ENCODE results near the gene MAP3K5. TPM values are rescaled to one million over a fixed set of nuclear protein-coding genes. Genes with fewer than 3 reads are reported as not detected.
A peak's percentile ranks its signal among the peaks of the same experiment; 100 is the strongest.

MAP3K5 gene
- total and polyA plus RNA-seq, 9 of the 15 experiments (the other 6 are each of a cell fraction or from before 2014, with no cell fraction given) = 2.2 to 13.0 (median 9.9) TPM

DNA sequence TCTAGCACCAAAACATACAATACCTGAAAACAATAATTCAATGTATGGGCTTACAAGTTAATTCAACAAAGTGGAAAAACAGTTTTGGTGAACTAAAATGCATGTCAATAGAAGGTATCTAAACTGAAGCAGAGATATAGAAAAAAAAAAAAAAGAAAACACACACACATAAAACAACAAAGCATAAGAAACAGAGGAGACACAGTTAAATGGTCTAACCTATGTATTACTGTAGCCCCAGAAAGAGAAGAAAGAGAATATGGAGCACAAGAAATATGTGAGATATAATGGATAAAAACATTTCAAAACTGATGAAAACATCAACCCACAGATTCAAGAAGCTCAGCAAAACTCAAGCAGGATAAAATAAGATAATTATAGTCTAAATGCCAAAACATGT, 118.7 kb downstream of the MAP3K5 start (continued):
- no peak for TF ChIP-seq RREB1 (CRISPR knock-in tag; IDR thresholded peaks at IDR 0.05)

DNA sequence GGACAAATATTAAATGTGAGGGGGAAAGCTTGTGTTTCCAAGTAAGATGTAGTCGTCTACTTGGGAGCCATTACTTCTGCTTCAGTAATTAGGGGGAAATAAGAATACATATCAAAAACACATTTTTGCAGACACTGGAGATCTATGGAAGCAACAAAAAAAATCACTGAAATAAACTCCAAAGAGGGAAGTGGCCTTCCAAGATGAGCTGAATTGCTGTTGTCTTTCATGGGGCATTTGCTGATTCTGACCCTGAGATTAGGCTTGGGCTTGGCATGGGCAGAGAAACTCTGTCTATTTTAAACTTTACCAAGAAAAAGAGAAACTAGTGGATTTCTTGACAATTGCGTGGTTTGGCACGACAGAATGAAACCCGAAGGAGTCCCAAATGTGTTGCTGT, 120.1 kb downstream of the MAP3K5 start:
- DNase-seq (ENCODE audit: extremely low read depth in 1 of 4, low spot score in 3 of 4) = no peak
- peaks cover 0 to 19% of the 10 kb centered on the region in 2 experiments; a peak in 3 of 5 replicates for H3K4me1 ChIP-seq (replicated peaks in 1 of 2; ENCODE audit: control insufficient read depth in 2 of 2, insufficient read depth in 2 of 2, low read length in 2 of 2)
- H3K9me1 ChIP-seq (ENCODE audit: control insufficient read depth, insufficient read depth, low read length) = no peaks in the 10 kb centered on the region
- ChIA-PET POLR2A (interaction anchor here (1.3 kb wide), 1 partner anchor 120 kb away, joined by 4 read pairs; the partner anchor contains the start of gene MAP3K5), CTCF (ENCODE audit: low intra/inter-chr PET ratio) (no interaction called here)
- intact Hi-C loops (cut with micrococcal nuclease) (no loop called here), in situ Hi-C loops (cut with MboI) (no loop called here)
- H2AFZ ChIP-seq (ENCODE audit: low read depth, low read length) = no peak overlapping the region
- H4K20me1 ChIP-seq (replicated peaks; ENCODE audit: control insufficient read depth, insufficient read depth, low read length) = no peaks in the 10 kb centered on the region
- TF ChIP-seq RBM39 (optimal IDR thresholded peaks at IDR 0.05; ENCODE audit: low read depth, low read length) (no peak), SLC30A9 (CRISPR knock-in tag; IDR thresholded peaks at IDR 0.05) (no peak), ZHX1 (conservative IDR thresholded peaks at IDR 0.05; ENCODE audit: low read length) (no peak), ZNF217 (CRISPR knock-in tag; IDR thresholded peaks at IDR 0.05) (no peak), SPI1 (IDR thresholded peaks at IDR 0.05; ENCODE audit: borderline replicate concordance, low read depth, low read length) (peak; percentile 61; the same call in 1 of the 2 replicates)
- FAIRE-seq = no peak
- no peaks in the 10 kb centered on the region for H3K9me3 ChIP-seq (replicated peaks; ENCODE audit: control insufficient read depth, insufficient read depth, low read depth, low read length)
- no peak overlapping the region for H3K4me3 ChIP-seq
- no peak for ATAC-seq
- no peak overlapping the region for H3K4me2 ChIP-seq (ENCODE audit: insufficient read depth, low read length)
- no peaks in the 10 kb centered on the region for H3K27me3 ChIP-seq (ENCODE audit: control insufficient read depth in 2 of 2, insufficient read depth in 2 of 2, low read length in 2 of 2)
- H3K9ac ChIP-seq (ENCODE audit: insufficient read depth in 1 of 2, low read depth in 2 of 2, low read length in 2 of 2) = no peak overlapping the region
- H3K36me3 ChIP-seq (ENCODE audit: control insufficient read depth, insufficient read depth, low read length) = peaks cover 3% of the 10 kb centered on the region; the same call in 1 of the 3 replicates
- BruUV-seq (replicated peaks) = no TSS peak
- H3K79me2 ChIP-seq (ENCODE audit: control insufficient read depth, insufficient read depth, low read length) = no peaks in the 10 kb centered on the region
- H3K27ac ChIP-seq (ENCODE audit: extremely low read depth, low read depth, low read length) = no peak overlapping the region
- WGBS (ENCODE audit: insufficient coverage, low coverage, missing lambda C conversion rate) = 38% methylated on average over 4 of the region's 4 CpGs
